Stimulated activated CD4-positive, alpha-beta T cell treated with anti-CD3 and anti-CD28 coated beads, Interleukin-12 subunit alpha, Interleukin-12 subunit beta, amount 100 ng/mL, for 4 hours (primary cell): Measurements from ENCODE around the gene NDUFB1.

Experiments
- DNase-seq: peaks from one replicate; pipeline ENCODE4 v3.0.0-alpha.2; 2020

NDUFB1 gene

DNA sequence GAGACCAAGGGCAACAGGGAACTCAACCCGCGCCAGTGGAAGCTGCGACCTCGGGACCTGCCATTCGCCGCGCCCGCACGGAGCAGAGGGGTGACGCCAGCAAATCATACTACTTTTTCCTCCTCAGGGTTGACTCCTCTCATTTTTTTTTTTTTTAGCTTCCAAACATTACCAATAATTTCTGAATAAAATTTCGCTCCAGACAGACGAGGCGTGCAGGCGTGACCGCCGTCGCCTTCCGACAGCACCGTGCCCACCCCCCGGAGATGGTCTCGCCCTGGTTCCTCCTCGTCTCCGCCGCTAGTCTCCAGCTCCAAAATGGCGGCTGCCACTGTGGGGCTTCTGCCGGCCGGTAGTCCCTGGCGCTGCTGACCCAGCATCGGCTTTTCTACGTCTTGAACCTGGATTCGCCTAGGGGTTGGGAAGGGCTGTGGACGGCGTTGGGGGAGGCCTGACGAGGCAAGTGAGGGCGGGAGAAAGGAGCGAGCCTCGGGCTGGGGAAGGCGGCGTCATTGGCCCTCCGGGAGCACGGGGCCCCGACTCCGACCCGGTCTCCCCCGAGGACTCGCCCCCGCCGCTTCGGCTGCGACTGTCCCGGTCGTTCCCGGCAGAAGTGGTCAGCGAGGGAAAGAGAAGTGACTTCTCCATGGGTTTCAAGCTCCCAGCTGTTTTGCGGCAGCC, at the start of gene NDUFB1, which contains the start of gene CPSF2:
Gene NDUFB1 (minus strand): TSS at position 37 of the 681 bp plus-strand sequence. CDS start 4,069 bp downstream, outside the sequence.
Gene CPSF2 (plus strand): TSS at position 300 of the 681 bp plus-strand sequence. CDS start 9,016 bp downstream, outside the sequence.
- DNase-seq, result peak; percentile 86

DNA sequence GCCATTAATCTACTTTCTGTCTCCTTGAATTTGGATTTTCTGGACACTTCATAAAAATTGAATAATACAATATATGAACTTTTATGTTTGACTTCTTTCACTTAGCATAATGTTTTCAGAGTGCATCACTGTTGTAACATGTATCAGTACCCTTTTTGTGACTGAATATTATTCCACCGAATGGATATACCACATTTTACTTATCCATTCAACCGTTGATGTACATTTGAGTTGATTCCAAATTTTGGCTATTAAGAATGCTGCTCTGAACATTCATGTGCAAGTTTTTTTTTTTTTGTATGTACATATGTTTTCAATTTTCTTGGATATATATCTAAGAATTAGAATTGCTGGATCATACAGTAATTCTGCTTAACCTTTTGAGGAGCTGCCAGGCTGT, 43.5 kb upstream of the NDUFB1 start:
- no peak for DNase-seq

DNA sequence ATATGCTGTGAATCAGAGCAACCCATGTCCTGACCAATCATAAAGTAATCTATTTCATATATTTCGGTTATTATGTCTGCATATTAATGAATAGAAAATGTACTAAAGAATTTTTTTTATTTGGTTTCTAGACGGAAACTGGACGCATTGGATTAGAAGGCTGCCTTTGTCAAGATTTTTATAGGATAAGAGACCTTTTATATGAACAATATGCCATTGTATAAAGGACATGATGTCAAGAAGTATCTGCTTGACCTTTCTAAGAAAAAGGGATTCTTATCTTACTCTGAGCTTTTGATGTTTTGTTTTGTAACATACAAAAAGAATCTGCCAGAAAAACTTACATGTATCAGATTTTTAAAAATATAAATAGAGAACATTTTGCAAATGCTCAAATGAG, 40.0 kb upstream of the NDUFB1 start:
- DNase-seq, result no peak

DNA sequence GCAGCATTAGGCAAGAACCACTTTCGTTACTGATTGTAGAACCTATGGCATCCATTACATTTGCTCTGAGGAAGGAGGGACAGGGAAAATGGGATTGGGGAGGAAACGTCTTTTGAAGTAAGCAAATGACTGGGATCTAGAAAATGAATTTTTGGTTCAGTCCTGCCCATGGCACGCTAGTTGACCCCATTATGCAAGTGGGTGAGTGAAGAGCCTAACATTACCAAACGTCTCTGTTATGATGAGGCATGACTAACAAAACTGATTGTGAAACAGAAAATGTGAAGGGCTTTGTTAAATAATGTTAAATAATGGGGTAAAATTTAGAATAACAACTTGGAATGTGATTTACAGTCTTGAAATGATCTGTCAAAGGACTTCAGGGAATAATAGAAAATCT, 39.1 kb upstream of the NDUFB1 start:
- DNase-seq, result no peak

DNA sequence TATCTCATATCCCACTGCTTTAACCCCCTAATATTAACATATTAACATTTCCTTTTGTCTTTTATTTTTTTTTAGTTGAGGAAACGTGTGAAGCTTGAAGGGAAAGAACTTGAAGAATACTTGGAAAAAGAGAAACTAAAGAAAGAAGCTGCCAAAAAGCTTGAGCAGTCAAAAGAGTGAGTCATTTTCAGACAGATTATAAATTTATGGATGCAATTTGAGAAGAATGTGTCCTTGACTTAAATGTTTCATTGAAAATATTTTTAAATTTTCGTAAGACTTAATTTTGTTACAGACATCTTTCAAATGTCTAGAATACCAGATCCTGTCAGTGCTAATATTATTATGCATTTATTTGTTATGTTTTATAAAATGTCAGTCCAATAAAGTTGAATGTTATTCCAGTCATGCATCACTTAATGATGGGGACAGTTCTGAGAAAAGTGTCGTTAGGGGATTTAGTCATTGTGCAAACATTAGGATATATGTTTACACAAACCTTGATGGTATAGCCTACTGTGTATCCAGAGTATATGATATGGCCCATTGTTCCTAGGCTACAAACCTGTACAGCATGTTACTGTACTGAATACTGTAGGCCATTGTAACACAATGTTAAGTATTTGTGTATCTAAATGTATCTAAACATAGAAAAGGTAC, 32.9 kb upstream of the NDUFB1 start:
- no peak for DNase-seq

DNA sequence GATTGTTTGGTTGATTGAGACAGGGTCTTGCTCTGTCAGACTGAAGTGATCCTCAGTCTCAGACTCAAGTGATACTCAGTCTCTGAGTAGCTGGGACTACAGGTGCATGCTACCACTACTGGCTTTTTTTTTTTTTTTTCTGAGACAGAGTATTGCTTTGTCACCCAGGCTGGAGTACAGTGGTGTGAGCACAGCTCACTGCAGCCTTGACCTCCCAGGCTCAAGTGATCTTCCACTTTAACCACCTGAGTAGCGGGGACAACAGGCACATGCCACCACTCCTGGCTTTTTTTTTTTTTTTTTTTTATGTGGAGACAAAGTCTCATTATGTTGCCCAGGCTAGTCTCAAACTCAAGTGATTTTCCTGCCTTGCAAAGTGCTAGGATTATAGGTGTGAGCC, 32.1 kb upstream of the NDUFB1 start:
- DNase-seq, result no peak

DNA sequence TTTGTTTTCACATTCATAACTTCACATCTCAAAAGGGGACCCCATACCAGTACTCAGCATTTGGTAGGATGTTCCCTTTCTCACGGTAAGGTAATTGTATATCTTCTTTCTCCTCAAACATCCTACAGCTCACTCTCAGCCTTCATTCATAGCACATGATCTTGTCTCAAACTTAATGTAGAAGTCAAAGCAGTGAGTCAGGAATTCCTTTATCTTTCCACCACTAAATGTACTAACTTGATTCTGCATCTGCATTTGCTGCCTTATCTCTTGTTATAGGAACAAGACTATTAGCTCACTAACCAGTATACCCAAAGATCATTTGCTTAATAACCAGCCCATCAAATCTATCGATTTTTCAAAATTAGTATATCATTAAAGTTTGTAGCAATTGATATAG, 23.2 kb upstream of the NDUFB1 start:
- DNase-seq, result no peak

DNA sequence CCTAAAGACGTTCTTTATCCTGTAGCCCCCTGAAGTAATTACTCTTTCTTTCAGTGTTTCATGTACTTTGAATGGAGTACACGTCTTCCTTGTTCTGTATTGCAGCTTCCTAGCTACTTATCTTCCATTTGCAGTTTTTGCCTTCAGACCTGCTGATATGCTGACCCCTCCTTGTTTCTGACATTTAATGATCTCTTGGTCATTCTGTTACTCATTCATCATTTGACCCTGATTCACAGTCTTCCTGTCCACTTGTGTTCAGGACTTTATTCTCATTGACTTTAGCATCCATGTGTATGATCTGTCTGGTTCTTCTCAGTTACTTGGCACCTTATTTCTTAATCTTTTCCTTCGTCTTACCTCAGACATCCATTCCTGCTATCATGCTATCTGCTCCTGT, 22.5 kb upstream of the NDUFB1 start:
- DNase-seq, result no peak

DNA sequence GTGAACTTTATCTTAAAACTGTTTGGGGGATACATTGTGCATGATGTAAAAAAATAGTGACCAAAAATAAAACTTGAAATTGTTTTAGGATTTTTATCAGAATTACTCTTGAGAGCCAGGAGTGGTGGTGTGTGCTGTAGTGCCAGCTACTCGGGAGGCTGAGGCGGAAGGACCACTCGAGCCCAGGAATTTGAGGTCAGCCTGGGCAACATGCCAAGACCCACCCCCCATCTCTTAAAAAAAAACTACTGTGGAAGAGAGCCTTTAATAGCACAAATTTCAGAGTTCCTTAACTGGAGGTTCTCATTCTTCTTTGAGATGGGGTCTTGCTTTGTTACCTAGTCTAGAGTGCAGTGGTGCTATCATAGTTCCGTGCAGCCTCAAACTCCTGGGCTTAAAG, 21.8 kb upstream of the NDUFB1 start:
- DNase-seq, result no peak

DNA sequence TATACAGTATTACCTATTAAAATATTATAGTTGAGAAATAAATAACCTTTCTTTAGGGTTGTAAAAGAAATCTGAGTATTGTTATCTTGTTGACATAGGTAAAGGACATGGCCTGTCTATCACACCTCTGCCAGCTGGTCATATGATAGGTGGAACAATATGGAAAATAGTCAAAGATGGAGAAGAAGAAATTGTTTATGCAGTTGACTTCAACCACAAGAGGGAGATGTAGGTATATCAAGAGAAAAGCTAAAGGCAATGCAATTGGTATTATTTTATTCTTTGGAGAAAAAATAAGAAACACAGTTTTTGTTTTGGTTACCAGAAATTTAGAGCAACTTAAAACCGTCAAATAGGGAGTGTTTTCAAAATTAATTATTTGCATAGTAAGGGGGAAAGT, 13.8 kb upstream of the NDUFB1 start:
- DNase-seq, result no peak

DNA sequence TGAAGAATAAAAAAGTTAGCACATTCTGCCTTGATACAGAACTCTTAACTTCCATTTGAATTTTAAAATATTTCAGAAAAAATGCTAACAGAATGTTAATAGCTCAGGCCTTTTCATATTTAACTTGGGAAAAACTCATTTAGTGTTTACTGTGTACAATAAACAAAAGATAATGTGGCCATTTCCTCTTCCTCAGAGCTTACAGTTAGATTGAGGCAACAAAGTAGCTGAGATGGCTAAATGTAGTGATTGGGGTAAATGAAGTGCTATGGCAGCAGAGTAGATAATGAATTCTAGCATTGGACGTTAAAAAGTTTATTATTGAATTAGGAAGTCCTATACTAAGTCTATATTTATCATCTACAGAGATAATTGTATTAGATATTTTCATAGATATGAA, 12.9 kb upstream of the NDUFB1 start:
- no peak for DNase-seq

DNA sequence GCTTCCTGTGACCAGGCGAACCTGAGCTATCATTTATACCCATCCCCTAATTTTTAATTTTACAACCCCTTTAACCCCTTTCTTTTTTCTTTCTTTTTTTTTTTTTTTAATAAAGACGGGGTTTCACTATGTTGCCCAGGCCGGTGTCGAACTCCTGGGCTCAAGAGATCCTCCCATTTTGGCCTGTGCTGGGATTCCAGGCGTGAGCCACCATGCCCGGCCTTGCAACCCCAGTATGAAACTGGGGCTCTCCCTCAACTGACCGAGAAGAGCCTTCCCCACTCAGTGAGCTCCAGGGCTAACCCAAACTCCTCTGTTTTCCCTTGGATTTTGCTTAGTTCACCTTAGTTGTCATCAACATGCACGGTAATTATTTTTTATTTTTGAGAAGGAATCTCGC, 1.3 kb upstream of the NDUFB1 start:
- no peak for DNase-seq

DNA sequence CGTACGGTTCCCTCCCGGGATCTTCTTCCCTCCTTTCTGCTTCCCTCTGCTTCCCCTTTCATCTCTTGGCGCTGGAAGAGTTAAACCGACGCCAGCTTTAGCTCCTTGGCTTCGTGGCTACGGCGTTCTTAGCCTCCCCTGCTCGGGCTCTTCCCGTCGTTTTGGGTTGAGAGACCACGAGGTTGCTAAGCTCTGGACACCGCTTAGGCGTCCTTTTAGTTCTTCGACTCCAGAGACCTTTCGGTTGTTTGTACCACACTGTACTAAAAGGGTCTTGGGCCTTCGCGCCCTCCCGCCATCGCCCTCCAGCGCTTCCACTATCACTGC, 808 bp upstream of the NDUFB1 start:
- no peak for DNase-seq

DNA sequence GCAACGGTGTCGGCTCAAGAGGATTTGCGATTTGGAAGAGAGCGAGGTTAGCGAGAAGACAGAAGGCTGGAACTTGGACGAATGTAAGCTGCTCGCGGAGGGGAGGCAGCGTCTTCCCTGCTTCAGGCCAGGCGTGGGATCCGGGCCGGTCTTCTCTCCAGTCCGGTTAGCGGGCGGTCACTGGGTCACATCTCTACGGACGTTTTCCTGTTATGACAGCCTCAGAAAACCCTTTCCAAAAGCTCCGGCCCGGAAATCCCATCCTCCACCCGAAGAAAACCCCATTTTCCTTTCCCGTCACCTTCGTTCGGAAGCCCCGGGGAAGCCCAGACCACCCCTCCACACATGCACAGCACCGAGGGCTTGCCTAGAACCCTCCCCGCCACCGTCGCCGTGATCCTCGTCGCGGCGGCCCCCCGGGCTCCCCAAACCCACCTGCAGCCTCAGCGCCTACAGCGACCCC, 268 bp downstream of the NDUFB1 start:
- no peak for DNase-seq

DNA sequence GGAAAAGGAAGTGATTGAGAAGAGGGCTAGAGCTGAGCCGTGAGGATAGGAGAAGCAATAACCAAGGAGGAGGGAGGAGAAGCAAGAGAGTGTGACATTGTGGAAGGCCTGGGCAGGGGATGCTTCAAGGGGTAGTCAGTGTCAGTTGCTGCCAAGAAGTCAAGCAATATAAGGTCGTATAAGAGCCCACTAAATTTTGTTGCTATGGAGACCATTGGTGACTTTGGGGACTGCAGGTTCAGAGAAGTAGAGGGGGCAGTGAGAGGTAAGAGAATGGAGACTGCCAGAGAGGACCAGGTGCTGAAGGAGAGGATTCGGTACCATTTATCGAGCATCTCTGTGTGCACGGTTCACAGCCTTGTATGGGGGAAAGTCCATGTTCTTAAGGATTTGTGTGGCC, 12.0 kb downstream of the NDUFB1 start:
- no peak for DNase-seq

DNA sequence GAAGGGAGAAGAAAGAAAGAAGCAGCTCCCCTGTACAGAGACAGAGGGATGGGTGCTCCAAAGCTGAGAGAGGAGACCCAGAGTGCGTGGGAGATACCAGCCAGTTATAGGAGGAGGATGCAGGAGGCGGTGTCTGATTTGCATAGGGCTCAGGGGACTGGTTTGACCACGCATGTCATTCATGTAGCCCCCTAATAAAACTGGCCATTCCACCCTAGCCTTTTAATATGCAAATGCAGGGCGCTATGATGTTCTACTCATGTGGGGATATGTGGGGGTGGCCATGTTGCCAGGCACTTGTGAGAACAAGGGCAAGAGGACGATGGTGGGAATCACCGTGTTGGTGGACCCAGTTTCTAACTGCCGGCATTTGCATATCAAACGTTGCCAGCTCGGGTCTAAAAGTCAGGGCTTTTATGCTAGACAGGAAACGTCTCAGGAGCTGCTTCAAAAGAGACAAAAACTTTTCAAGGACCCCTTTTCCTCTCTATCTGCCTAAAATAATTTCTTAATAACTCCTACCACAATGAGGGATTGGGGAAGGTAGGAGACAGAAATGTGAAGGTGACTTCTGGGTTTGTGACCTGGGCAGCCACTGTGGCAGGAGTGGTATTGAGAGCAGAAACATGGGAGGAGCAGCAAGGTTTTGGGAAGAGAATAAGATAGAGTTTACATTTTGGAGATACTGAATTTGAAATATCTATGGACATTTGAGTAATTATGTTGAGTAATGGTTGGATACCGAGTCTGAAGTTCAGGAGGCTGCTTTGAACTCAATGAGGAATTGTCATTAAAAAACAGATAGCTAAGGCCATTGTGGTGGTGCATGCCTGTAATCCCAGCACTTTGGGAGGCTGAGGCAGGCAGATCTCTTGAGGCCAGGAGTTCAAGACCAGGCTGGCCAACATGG, 12.9 kb downstream of the NDUFB1 start:
- no peak for DNase-seq

DNA sequence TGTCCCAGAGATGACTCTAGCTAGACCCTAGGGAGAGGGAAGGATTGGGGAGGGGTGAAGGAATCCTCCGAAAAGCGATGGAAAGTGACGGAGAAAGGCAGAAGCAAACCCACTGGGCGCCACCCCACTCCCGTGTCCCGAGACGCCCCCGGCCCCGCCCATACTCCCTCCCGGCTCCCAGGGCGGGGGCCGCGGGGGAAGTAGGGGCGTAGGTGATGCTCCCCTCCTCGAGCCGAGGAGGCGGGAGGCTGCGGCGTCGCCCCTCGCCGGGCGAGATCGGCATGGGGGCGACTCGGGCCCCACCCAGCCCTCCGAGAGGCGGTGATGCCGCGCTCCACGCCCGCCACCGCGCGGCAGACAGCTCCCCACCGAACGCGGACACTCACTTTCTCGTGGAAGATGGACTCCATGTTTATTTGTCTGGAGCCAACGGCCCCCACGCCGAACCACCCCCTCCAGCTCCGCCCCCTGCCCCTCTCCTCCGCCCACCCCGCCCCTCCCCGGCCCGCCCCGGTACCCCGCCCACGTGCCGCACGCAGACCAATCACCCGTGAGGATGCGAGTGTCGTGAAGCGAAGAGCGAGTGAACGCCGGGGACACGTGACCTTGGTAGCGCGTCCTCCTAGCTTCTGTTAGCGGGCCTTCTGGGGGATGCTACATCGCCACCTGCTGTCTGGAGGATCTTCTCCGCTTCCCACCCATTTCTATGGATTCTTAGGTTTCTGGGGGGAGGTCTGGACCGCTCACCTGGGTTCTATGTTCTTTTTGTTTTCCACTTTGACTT, 15.2 kb downstream of the NDUFB1 start, which contains the start of gene ATXN3:
Gene ATXN3 (minus strand): TSS at position 440 of the 784 bp plus-strand sequence. CDS start 30 bp downstream, at position 410.
- peak; percentile 93 for DNase-seq

DNA sequence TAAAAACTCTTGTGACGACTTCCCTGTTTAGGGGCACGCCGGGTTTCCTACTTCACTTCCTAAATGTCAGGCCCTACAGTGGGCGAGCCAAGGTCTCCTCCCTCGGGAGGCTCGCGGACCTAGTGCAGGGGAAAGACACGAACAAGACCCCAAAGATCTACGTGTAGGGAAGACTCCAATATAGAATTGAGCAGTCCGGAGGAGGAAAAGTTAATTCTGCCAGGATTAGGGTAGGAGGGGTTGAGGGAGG, 15.7 kb downstream of the NDUFB1 start:
- no peak for DNase-seq

DNA sequence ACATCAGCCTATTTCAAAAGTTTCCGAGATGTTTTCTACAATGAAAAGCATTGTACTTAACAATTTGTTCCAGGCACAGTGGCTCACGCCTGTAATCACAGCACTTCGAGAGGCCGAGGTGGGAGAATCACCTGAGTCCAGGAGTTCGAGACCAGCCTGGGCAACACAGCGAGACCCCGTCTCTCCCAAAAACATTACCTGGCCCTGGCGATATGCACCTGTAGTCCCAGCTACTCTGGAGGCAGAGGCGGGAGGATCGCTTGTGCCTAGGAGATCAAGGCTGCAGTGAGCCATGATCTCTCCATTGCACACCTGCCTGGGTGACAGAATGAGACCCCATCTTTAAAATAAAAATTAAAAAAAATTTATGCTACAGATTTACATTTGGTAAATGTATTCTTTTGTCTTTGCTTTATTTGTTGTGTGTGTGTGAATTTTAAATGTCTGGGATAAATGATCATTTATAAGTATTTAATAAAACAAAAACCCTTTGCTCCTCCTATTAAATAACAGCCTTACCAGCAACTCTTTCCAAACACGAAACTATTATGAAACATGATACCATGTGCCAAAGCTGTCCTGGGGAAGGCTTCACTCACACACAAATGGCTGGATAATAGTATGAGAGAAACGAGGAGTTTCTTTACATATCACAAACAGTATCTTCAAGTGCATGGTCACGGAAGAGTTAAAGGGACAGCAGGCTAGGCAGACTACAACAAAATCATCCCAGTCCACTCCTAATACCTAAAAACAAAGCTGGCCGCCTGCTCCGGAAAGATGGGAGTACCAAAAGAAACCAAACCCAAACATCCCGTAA, 16.2 kb downstream of the NDUFB1 start:
- no peak for DNase-seq

DNA sequence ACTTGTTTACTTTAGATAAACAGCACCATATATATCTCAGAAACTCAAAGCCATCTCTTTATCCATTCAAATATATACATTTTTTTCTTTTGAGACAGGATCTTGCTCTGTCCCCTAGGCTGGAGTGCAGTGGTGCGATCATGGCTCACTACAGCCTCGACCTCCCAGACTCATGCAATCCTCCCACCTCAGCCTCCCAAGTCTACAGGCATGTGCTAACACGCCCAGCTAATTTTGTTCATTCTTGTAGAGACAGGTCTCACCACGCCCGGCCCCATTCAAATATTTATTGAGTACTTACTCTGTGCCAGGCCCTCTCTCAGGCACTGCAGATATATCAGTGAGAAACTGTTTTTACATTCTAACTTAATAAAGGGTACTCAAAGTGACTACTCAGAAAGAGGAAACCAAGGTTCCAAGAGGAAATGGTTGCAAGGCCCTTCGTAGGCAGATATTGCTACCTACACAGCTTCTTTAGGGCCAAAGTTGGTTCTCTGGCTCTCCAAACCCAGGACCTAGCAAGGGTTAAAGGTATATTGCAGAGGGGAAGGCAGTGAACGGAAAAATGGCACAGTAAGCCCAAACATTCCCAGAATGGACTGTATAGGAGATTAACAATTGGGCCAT, 18.0 kb downstream of the NDUFB1 start:
- DNase-seq, result no peak

DNA sequence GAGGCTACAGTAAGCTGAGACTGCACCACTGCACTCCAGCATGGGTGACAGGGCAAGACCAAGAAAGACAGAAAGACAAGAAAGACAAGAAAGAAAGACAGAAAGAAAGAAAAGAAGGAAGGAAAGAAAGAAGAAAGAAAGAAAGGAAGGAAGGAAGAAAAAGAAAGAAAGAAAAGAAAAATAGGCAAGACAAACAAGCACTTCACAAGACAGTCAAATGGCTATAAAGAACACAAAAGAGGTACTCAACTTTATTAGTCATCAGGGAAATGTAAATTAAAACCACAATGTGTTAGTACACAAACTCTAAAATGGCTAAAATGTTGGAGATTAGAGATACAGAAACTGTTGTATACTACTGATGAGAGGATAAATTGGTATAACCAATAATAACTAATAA, 21.7 kb downstream of the NDUFB1 start:
- DNase-seq, result no peak

DNA sequence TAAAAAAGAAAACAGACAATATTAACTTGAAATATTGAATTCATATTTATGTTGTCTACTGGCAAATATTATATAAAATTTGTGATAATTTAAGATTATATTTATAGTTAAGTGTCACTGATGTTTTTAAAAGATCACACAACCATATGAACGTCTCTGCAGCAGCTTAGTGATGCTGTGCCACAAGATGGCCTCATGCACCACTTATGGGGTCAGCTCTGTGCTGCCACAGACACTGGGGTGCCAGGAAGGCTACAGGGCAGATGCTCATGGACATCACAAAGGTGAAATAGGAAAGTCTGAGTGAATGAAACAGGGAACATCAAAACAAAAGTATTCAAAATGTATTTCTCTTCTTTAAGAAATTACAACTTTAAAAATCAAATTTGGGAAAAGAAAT, 28.2 kb downstream of the NDUFB1 start:
- no peak for DNase-seq
